BJ (cell line): ENCODE data around the gene SCN11A. TPM values are rescaled to one million over a fixed set of nuclear protein-coding genes. Genes with fewer than 3 reads are reported as not detected.

ENCODE experiments used
- CTCF ChIA-PET: fragments of 350-600 bp; formaldehyde crosslinking; extraction: SDS; loops from one replicate; lab custom pipeline; 2021; ENCODE audit warnings: antibody characterized with exemption, inconsistent platforms; lab: Yijun Ruan, JAX
- POLR2A ChIA-PET: fragments of 300-600 bp; sonication (Branson Sonifier 250); formaldehyde crosslinking; extraction: SDS; loops from one replicate; lab custom pipeline; 2021; ENCODE audit warnings: antibody characterized with exemption; lab: Charles Lee
- DNase-seq: peaks from one replicate; pipeline ENCODE4 v3.0.0-alpha.2; 2011; ENCODE audit warnings: low read depth
- H3K27me3 ChIP-seq: 2 replicates; pipeline ENCODE4 v1.6.0; 2011; ENCODE audit warnings: low read length; ENCODE audit not compliant: control insufficient read depth, insufficient read depth
- H3K36me3 ChIP-seq: 2 replicates; pipeline ENCODE4 v1.5.1; 2011; ENCODE audit warnings: low read length; ENCODE audit not compliant: control insufficient read depth, insufficient read depth
- H3K4me3 ChIP-seq: 2 replicates; pipeline ENCODE4 v1.5.1; 2011; ENCODE audit warnings: low read depth, mild to moderate bottlenecking, control low read depth, low read length
- CTCF ChIP-seq: IDR thresholded peaks from 2 replicates; pipeline ENCODE4 v1.5.1; 2011; ENCODE audit warnings: low read depth, mild to moderate bottlenecking, control low read depth, inconsistent platforms, low read length, moderate library complexity; ENCODE audit not compliant: insufficient read depth
- polyA minus RNA-seq: library from RNA; depleted of rRNA, polyadenylated mRNA; stranded (reverse); fragments of >200 nt; gene quantifications from 2 replicates; pipeline ENCODE4 v1.2.3, GENCODE V29; 2011; rRNA and poly(A)+ RNA removed
- polyA plus RNA-seq: library from polyadenylated mRNA; depleted of rRNA; stranded (reverse); fragments of >200 nt; gene quantifications from 2 replicates; pipeline ENCODE4 v1.2.3, GENCODE V29; 2011; rRNA removed

Gene SCN11A
- 0.02 and 0.04 TPM in 2 replicates for polyA plus RNA-seq
- polyA minus RNA-seq: not detected in 2 replicates

- DNase-seq: peak; percentile 42
- POLR2A ChIA-PET: interaction anchor here (0.6 kb wide), 1 partner anchor 43 kb away, joined by 3 read pairs; no protein-coding TSS in a partner anchor
- TF ChIP-seq CTCF: no peak
- no peaks in the 10 kb centered on the region for H3K36me3 ChIP-seq
- no peaks in the 10 kb centered on the region for H3K27me3 ChIP-seq
- H3K4me3 ChIP-seq: peak within 1 kb of the TSS; percentile 82
- CTCF ChIA-PET: interaction anchor here (1.4 kb wide), 1 partner anchor 21 kb away, joined by 4 read pairs; no protein-coding TSS in a partner anchor
These were observed at the start of gene SCN11A, which contains the start of gene WDR48 for GRCh38 chr3:39051649-39052561. Gene SCN11A, minus strand, starts transcription at chr3:39051944. Its CDS starts 101,582 bp downstream, at chr3:38950362. Gene WDR48, plus strand, starts transcription at chr3:39052016. Its CDS starts 10 bp downstream, at chr3:39052026.

GRCh38 chr3:39101022-39101689 lies 49.4 kb upstream of the SCN11A start:
- DNase-seq: no peak
- Histone ChIP-seq H3K36me3 (peaks cover 34% of the 10 kb centered on the region), H3K4me3 (no peak overlapping the region), H3K27me3 (no peaks in the 10 kb centered on the region)
- CTCF ChIA-PET: interaction anchor here (0.6 to 2.1 kb wide), 6 partner anchors 12 to 191 kb away, joined by 3 to 11 read pairs (median 4); no protein-coding TSS in a partner anchor
- TF ChIP-seq CTCF: peak; percentile 78
- POLR2A ChIA-PET: no interaction called here

DNA sequence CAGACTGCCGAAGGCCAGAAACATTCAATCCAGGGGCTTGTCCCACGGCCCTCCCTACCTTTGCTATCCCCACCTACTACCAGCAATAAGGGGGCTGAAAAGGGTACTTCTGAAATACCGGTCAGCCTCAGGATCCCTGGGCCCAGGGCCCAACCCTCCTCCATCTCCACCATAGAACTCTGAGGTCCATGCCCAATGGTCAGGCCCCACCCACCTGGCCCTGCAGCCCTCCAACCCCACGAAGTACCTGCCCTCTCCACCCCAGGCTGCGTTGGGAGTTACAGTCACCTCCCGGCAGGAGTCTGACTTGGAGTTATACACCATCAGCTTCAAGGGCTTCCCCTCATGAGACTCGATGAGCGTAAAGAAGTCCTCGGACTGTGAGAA lies 48.7 kb upstream of the SCN11A start:
- DNase-seq: no peak
- ChIA-PET POLR2A (no interaction called here), CTCF (interaction anchor here (1.5 to 2.1 kb wide), 2 partner anchors 187 to 192 kb away, joined by 5 to 11 read pairs; no protein-coding TSS in a partner anchor)
- Histone ChIP-seq H3K36me3 (peaks cover 36% of the 10 kb centered on the region), H3K27me3 (no peaks in the 10 kb centered on the region), H3K4me3 (no peak overlapping the region)
- no peak for TF ChIP-seq CTCF

DNA sequence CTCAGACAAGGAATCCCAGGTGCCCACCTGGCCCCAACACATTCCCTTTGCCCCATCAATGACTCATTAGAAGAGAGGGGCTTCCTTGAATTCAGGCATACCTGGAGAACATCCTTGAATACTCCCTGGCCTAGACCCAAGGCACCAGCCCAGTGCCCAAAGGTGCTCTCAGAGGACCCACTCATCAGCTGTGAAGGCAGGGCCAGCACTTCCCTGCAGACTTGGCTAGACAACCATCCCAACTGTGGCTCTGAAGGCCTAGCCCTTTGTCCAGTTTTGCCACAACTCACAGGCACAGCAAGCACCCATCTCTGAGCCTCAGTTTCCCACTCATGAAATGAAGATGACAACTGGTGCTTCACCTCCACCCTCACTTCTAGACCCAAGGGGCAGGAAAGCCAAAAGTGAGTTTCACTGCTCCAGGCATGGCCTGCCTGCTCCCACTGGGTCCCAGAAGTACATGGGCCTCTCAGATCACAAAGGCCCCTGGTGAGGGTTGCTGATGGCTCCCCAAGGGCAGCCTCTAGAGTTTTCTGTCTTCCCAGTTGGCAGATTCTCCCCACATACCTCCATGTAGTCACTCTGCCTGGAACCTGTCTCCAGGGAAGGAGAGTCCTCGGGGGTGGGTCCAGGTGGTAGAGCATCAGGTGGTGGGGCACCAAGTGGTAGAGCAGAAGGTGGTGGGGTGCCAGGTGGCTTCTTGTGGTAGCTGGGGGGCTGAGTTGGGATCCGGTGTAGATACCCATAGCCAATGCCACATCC lies 48.2 kb upstream of the SCN11A start:
- Histone ChIP-seq H3K27me3 (no peaks in the 10 kb centered on the region), H3K36me3 (peaks cover 36% of the 10 kb centered on the region), H3K4me3 (no peak overlapping the region)
- no peak for TF ChIP-seq CTCF
- CTCF ChIA-PET: interaction anchor here (2.1 kb wide), 1 partner anchor 192 kb away, joined by 11 read pairs; no protein-coding TSS in a partner anchor
- DNase-seq: no peak
- POLR2A ChIA-PET: no interaction called here
